SIG-M5 treated with dmso at 0.1 percent for 504 hours (cell line): Measurements from ENCODE around the gene MEF2A.
"Not testable (repeated sequence)": the region's sequence is repeated elsewhere in the genome, so short reads cannot be mapped to it uniquely, and the experiment has no call there.

Source experiments
- DNase-seq: peaks from one replicate; lab custom pipeline; 2025; ENCODE audit not compliant: unreplicated experiment; lab: John Stamatoyannopoulos, UW

Gene MEF2A

DNA sequence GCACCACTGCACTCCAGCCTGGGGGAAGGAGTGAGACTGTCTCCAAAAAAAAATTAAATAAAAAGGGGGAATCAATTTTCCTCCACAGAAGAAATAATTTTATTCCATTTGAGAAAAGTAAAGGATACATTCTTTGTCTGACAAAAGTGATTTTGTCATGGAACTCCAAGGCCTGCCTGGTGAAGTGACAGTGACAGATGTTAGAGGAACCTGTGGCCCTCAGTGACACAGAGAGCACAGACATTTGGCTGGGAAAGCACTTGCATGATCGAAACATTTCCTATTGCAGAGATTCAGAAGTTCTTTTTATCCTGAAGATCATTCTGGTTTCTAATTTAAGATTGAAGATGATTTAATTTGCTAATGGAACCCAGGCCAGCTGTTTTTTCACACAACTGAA lies 161.5 kb downstream of the MEF2A start:
- no peak for DNase-seq

DNA sequence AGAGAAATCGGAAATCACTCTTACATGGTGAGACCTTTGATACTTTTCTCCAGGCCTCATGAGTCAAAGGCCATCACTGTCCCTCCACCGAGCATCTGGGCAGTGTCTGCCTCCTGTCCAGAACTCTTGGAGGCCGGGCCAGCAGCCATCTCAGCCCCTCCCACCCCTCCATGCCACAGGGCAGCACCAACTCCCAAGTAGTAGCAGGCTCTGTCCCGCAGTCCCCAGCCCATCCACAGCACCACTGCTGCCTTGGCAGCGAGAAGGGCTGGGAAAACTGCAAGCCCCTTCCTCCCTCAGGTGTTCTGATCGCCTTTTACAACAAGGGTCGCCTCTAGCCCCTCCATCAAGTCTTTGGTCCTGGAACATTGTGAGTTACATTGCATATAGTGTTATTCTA lies 161.9 kb downstream of the MEF2A start:
- DNase-seq: no peak

DNA sequence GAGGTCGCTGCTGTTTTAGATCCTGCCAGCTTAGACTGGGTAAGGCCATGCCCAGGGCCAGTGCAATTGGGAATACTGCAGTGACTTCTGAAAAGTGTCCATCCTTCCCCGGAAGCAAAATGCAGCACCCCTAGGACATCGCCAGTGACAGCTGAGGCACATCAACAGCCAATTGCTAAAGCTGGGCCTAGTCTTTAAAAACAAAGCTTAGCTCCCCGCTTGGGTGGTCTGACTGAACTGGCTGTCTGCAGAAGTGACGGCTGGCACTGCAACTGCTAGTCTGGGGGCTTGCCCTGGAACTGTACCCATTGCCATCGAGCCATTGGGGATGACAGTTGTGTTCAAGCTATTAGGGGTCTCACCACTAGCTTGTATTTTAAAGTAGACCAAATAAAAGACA lies 163.1 kb downstream of the MEF2A start:
- no peak for DNase-seq

DNA sequence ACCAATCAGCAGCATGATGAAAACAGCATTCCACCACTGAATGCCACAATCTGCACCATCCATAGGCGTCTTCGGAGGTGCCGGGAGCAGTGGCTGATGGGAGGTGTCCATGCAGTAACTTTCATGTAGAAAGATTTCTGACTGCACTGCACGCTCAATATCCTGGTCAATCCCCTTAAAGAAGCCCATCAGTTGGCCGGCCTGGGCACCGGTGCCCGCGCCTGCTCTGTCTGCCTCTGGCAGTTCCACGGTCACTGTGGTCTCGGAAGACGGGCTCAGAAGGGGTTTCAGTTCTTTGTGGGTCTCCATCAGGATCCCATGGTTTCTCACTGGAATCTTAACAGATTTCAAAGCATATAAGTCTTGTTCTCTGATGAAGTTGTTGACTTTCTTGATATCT lies 163.5 kb downstream of the MEF2A start:
- DNase-seq: no peak

DNA sequence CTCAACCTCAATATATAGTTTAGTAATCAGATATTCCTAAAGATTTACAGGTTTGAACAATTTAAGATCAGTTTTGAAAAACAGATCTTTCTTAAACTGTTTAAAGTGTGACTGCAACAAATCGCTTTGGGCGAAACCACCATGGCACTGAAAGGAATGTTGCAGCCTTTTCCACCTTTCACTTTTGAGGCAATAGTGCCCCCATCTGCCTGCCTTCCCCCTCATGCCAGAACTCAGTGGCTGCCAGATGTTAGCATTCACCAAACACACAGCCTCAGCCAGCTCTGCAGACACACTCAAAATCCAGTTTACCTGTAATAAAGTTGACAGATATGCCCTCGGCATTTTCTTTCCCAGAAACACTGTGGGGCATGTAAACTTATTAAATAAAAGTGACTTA lies 164.1 kb downstream of the MEF2A start:
- DNase-seq: no peak

DNA sequence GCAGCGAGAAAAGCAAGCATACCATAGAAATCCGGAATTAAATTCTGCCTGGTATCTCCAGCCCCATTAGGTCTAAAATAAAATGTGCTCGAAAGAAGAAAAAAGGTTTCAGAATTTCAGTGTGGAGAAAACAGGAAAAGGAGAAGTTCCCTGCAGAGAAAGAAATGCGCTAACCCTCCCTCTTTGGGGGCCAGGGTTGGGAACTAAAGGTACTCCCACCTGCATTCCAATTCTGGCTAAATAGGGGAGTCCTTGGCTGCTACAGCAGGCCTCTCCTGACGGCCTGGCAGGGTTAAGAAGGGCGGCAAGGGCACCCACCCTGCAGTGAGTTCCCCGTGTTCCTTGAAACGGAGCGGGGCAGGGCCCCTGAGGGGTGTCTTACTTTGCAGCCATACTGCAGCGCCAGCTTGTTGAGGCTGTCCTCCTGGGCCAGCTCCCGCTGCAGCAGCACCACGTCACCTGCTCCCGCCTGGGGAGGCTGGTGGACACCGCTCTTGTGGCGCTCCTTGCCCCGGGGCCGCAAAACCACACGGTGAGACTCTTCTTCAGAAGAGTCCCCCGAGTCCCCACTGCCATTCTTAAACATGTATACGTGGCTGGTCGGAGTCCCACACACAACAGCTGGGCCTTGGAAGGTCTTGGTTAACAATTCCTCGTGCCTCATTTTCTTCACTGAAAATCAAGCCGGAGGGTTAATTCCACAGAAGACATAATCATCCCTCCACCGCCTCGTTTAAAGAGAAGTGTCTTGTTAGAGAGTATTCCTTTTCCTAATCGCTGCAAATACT lies 165.7 kb downstream of the MEF2A start:
- DNase-seq: no peak

DNA sequence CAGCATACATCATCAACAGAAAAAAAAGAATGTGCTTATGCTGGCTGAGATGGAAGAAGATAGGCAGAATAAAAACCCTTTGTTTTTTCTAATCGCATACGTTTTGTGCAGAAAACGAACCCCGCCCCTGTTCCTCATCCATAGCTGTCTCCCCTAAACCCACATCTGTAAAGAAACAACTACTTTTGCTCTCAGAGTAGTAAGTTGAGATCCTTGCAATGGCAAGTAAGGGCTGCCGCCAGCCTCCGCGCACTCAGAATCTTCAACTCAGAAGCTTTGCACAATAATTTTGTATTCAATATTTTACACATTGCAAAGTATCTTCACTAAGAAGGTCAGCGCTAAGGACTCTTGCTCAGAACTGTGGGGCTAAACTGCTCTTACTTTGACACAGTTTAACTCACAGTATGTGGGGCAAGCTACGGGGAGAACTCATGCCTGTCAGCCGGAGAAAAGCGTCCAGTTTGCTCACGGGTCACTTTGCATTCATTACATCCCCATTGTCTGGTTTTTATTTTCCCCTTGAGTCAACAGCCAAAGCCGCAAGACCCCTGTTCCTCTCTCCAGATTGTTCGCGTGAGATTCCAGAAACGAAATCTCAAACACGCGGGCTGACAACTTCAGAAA lies 166.5 kb downstream of the MEF2A start:
- DNase-seq: no peak

DNA sequence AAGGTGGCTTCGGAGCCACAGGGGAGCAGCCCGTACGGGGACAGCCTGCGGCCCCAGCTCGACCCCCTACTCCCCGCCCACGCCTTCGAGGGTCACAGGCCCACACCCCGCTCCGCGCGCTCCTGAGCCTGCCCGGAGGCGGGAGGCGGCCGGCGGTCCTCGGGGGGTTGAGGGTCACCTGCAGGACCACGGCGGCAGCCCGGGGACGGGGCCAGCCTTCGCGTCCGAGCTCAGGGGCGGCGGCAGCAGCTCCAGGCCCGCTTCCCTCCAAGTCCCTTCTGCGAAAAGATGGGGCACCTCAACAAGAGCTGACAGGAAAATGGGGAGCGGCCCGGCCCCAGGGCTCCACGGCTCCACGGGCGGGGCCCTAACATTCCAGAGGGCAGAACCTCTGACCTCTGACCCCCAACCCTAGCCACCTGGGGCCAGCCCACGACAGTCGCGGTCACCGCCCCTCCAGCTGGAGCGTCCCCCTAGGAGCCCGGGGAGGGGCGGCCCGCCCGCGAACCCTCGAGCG lies 167.0 kb downstream of the MEF2A start:
- DNase-seq: no peak

DNA sequence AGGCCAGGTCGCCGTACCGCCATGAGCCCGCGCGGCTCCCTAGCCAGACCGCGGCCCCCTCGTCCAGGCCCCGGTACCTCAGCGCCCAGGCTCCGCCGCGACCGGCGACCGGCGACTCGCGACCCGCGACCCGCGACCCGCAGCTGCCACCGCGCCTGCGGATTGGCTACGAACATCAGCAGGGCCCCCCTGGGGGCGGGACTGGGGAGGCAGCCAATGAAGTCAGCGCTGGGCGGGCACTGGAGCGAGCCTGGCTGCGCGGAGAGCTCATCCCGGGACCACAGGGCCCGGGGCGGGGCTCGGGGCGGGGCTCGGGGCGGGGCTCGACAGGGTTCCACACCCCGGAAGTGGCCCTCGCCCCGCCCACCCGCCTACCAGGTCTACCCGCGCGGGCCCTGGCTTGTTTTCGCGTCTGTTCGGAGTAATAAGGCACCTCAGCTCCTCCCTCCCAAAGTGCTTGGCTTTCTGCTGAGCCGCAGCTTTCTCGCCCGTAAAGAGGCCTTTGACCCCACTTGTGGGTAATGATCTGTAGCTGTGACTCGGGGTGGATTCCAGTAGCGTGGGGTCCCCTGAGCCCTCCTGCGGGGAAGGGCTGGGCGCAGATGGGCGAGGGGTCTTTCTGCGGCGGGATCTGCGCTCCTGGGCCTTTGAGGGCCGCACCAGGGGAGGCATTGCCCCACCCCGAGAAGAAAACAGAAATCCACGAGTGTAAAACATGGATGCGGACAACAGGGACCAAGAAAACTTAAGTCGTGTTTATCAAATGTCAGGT lies 167.7 kb downstream of the MEF2A start, which contains the start of gene LYSMD4:
Gene LYSMD4, minus strand, starts transcription at position 170 of the 772 bp plus-strand sequence. CDS start 1,438 bp downstream, outside the sequence.
- peak; percentile 92 for DNase-seq

DNA sequence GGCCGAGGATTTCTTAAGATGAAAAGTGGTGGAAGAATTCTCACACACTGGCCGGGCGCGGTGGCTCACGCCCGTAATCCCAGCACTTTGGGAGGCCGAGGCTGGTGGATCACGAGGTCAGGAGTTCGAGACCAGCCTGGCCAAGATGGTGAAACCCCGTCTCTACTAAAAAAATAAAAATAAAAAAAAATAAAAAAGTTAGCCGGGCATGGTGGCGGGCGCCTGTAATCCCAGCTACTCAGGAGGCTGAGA lies 168.2 kb downstream of the MEF2A start:
- not testable (repeated sequence) for DNase-seq

DNA sequence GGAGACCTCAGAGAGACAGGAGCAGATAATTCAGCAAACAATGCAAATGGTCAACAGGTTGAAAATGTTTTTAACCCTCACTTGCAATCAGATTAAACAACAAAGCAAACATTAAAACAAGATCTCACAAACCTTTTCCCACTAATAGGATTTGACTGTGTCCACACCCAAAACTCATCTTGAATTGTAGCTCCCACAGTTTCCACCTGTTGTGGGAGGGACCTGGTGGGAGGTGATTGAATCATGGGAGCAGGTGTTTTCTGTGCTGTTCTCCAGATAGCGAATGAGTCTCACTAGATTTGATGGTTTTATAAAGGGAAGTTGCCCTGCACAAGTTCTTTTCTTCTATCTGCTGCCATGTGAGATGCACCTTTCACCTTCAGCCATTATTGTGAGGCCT lies 168.8 kb downstream of the MEF2A start:
- DNase-seq: no peak

DNA sequence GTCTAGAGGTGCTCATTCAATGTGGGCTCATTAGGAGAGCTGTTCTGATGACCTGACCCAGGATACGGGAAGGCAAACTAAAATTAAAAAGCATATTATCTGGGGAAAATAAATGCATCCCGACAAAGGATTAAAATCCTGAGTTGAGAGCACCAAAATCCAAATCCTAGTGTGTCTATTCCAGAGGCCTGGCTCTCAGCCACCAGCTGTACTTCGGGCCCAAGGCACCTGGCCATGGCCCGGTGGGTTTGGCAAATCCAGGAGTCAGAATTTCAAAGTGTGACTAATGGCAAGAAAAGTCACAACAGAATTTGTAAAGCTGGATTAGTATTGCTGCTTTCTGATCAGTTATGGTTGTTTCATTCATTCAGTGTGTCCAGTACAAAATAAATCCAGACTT lies 170.1 kb downstream of the MEF2A start:
- DNase-seq: no peak

DNA sequence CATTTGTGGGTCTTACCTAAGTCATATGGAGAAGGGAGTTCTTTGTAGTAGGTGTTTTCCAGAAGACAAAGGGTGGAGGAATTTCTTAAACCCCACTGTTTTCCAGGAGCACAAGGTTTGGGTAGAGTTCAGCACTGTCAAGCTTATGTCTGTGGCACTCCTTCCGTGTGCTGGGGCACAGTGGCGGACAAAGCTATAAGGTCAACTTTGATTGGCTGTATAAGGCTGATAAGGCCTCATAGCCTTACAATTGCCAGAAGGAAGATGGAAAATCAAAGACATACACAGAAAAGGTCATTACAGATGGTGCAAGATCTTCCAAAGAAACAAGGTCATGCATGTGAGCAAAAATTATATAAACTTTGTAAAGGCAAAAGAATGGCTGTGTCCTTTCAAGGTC lies 170.9 kb downstream of the MEF2A start:
- DNase-seq: no peak

DNA sequence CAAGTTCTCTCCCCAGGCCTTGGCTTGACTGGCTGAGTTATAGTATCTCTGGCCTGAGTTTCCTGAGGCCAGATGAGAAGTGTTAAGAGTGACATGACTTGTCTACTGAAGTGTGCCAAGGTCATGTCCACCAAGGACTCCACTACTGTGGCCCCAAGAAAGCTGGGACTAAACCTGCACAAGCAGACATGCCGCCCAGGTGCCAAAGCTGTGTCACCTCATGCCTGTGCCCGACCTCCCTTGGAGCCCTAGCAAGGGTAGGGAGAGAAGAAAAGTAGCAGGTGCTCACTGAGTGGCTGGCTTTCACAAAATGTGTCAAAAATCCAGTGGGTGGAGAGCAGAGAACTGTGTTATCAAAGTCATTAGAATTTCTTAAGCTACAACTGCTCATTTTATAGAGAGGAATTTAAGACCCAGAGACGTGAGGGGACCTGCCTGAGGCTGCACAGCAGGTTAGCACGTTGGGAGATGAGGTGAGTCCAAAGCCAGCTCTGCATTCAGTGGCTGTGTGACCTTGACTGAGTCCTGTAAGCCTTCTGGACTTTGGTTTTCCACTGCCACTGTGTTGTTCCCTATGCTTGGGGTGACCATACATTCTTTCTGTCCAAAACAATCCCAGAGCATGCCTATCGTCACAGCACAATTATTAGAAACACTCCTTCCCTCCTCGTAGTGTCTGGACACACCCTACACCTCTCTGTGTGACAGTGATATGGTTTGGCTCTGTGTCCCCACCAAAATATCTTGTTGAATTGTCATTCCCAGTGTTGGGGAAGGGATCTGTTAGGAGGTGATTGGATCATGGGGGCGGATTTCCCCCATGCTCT lies 172.4 kb downstream of the MEF2A start:
- DNase-seq: no peak

DNA sequence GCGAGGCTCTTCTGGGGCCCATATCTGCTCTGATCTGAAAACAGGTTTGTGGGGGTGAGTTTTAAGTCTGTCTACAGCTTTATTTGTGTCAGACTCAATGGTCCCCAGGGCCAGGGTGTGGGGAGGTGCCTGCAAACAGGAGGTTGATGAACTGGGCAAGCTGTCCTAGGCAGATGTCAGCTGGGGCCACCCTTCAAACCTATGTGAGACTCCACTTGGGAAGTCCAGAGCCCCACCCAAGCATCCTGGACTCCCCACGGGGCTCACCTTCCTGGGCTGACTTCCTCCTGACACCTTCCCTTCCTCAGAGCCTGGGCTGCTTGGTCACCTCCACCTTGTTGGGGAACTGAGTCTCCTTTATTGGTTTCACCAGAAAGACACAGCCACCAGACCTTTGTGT lies 176.1 kb downstream of the MEF2A start:
- no peak for DNase-seq

DNA sequence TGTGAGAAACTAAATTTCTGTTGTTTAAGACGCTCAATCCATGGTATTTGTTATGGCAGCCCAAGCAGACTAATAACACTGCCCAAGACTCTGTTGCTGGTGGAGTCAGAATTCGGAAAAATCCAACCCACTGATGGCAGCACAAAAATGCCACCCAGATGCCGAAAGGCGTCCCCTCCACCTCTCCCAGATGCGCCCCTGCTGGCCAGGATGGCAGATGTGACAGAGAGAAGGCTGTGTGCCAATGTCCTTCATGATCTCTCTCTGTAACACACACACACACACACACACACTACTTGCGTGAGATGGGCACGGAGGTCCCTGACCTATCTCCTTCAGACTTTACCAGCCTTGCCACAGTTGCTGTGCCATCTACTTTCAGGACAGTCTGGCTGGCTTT lies 178.4 kb downstream of the MEF2A start:
- no peak for DNase-seq

DNA sequence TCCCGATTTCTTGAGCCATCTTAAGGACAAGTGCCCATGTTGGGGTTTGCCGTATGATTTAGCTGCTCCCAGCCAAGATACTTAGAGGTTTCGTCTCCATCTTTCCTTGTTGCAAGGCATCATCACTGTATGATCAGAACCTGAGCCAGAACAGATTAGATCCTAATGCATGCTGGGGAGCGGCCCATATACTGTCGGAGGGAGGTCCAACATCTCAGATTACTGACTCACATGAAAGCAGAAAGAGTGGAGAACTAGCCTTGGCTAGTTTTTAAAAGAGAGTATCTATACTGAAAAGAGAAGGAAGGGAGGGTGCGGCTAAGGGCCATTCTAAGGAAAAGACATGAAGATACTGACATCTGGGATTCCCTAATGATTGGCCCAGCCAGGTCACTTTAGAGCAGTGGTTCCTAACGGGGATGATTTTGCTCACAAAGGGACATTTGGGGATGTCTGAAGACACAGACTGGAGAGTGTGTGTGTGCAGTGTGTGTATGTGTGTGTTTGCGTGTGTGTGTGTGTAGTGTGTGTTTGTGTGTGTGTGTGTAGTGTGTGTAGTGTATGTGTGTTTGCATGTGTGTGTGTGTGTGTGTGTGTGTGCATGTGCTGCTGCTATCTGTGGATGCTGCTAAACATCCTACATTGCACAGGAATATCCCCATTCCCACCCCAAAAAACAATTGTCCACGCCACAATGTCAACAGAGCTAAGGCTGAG lies 179.7 kb downstream of the MEF2A start:
- no peak for DNase-seq

DNA sequence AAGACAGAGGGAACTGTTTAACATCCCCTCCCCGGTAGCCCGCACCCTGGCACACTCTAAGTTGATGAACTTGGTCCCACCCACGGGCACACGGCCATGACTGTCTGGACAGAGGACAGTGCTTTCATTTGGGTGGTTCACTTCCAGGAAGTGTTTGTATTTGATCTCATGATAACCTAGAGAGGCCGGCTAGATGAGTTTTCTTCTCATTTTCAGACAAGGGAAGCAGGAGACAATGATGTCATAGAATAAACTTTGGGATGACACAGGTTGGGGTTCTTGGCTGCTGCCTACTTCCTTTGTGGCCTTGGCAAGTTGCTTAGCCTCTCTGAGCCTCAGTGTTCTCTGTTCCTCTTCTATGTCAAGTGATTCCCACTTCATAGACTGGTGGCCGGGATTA lies 183.6 kb downstream of the MEF2A start:
- peak; percentile 55 for DNase-seq

DNA sequence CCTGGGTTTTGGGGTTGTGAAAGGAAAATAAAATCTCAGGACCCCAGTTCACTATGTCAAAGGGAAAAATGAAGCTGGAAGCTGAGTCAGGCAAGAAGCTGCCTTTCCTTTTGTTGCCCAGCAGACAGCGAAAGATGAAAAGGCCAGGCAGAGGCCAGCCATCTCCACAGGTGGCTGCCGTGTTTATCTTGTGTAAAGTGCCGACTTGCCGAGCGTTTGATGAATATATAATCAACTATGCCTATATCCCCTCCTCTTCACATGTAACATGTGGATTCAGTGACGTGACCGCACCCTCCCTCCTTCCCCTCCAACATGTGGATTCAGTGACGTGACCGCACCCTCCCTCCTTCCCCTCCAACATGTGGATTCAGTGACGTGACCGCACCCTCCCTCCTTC lies 184.5 kb downstream of the MEF2A start:
- DNase-seq: not testable (repeated sequence)

DNA sequence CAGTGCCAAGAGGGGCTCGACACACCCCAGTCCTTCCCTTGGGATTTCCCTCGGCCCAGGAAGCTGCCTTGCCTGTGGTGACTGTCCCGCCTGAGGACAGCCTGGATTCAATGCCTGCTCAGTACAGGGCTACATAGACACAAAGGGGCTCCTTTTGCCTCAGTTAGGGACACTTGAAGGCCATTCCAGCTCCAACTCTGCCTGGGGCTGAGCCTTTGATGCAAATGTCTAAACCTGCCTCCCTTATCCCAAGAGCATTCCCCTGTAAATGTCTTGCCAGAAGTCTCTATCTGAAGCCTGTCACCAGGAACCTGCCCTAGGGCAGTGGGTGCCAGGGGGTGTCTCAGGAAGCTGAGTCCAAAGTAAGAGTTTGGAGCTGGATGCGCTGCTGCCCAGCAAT lies 186.8 kb downstream of the MEF2A start:
- no peak for DNase-seq

DNA sequence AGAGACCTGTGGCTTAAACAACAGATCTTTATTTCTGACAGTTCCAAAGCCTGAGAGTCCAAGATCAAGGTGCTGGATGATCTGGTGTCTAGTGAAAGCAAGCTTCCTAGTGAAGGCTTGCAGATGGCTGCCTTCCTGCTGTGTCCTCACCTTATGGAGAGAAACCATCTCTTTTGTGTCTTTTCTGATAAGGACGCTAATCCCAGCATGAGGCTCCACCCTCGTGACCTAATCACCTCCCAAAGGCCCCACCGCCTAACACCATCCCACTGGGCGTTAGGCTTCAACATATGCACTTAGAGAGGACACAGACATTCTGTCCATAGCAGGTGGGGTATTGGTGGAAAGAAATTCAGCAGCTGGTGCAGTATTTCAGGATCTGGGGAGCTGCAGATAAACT lies 187.3 kb downstream of the MEF2A start:
- no peak for DNase-seq
